Activated naive CD4-positive, alpha-beta T cell treated with anti-CD3 and anti-CD28 coated beads, Interleukin-2, amount 50 U/mL, for 72 hours (primary cell): ENCODE results near the gene DNAH3. TPM values are rescaled to one million over a fixed set of nuclear protein-coding genes. Genes with fewer than 3 reads are reported as not detected.
"Not testable (repeated sequence)": the region's sequence is repeated elsewhere in the genome, so short reads cannot be mapped to it uniquely, and the experiment has no call there.

Experiments used
- ATAC-seq, 2 donors: fragments of 150-1000 bp; cut with Tn5 transposase; 2 replicates each; pipeline ENCODE4 v1.10.0; 2021; ENCODE audit warnings: mild to moderate bottlenecking in 2 of 2, moderate library complexity in 2 of 2
- DNase-seq, 2 donors: peaks; one replicate each; pipeline ENCODE4 v3.0.0; 2021 to 2022; ENCODE audit warnings: low spot score in 2 of 2
- H3K27ac Mint-ChIP-seq, 2 donors: one replicate each; pipeline ENCODE4 v1.8.0; 2022; ENCODE audit warnings: mild to moderate bottlenecking in 2 of 2, mixed read lengths in 2 of 2
- H3K36me3 Mint-ChIP-seq, 2 donors: one replicate each; pipeline ENCODE4 v1.8.0; 2022; ENCODE audit warnings: mixed read lengths in 2 of 2
- H3K9me3 Mint-ChIP-seq, 2 donors: one replicate each; pipeline ENCODE4 v1.8.0; 2022; ENCODE audit warnings: mixed read lengths in 2 of 2
- total RNA-seq, 2 donors: library from RNA; stranded (reverse); gene quantifications; one replicate each; pipeline ENCODE4 v1.2.3, GENCODE V29; 2022

The DNAH3 gene
- total RNA-seq, 2 donors from 2014 or later: not detected

GRCh38 chr16:21156767-21157467 lies 6.3 kb upstream of the DNAH3 start:
- Mint-ChIP-seq H3K27ac (no peak overlapping the region), H3K36me3 (no peaks in the 10 kb centered on the region), H3K9me3 (no peaks in the 10 kb centered on the region)
- ATAC-seq: no peak
- no peak for DNase-seq

DNA sequence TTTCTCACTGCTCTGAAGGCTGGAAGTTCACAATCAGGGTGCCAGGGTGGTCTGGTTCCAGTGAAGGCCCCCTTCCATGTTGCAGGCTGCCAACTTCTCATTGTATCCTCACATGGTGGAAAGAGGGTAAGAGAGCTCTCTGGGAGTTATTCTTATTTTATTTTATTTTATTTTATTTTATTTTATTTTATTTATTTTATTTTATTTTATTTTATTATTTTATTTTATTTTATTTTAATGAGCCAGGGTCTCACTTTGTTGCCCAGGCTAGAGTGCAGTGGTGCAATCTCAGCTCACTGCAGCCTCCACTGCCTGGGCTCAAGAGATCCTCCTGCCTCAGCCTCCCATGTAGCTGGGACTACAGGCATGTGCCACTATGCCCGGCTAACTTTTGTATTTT lies 5.4 kb upstream of the DNAH3 start:
- ATAC-seq, H3K27ac Mint-ChIP-seq, DNase-seq, H3K9me3 Mint-ChIP-seq, H3K36me3 Mint-ChIP-seq: not testable (repeated sequence)

GRCh38 chr16:21153124-21153729 lies 2.6 kb upstream of the DNAH3 start:
- not testable (repeated sequence) for H3K27ac Mint-ChIP-seq, H3K9me3 Mint-ChIP-seq, ATAC-seq, DNase-seq, H3K36me3 Mint-ChIP-seq

- H3K9me3 Mint-ChIP-seq, DNase-seq, H3K36me3 Mint-ChIP-seq, ATAC-seq, H3K27ac Mint-ChIP-seq: not testable (repeated sequence)
Measured at GRCh38 chr16:21152160-21153030, 1.7 kb upstream of the DNAH3 start.

DNA sequence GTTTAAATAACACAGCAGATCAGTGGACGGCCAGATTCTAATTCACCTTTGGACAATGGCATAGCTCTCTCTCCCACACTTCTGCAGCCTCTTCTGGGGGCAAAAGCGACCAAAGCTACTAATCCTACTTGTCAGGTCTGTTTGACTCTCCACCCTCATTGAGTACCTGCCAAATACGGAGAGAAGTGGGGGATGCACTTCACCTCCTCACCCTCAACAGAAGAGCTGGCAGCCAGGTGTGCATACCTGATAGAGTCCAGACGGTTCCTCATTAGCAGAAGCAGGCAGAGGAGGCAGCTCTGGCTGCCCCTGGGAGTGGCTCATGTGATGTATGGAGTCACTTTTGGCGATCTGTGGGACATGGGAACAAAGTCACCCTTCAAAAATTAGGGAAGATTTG lies 4.9 kb downstream of the DNAH3 start:
- no peak overlapping the region for H3K27ac Mint-ChIP-seq
- no peak for DNase-seq
- peaks cover 0 to 4% of the 10 kb centered on the region in 2 donors for H3K9me3 Mint-ChIP-seq
- no peaks in the 10 kb centered on the region for H3K36me3 Mint-ChIP-seq
- no peak for ATAC-seq

GRCh38 chr16:21134053-21134452 lies 16.6 kb downstream of the DNAH3 start:
- Mint-ChIP-seq H3K27ac (no peak overlapping the region), H3K36me3 (no peaks in the 10 kb centered on the region), H3K9me3 (no peaks in the 10 kb centered on the region)
- ATAC-seq (no peak), DNase-seq (no peak)

GRCh38 chr16:21130811-21131210 lies 19.8 kb downstream of the DNAH3 start:
- no peaks in the 10 kb centered on the region for H3K36me3 Mint-ChIP-seq

DNA sequence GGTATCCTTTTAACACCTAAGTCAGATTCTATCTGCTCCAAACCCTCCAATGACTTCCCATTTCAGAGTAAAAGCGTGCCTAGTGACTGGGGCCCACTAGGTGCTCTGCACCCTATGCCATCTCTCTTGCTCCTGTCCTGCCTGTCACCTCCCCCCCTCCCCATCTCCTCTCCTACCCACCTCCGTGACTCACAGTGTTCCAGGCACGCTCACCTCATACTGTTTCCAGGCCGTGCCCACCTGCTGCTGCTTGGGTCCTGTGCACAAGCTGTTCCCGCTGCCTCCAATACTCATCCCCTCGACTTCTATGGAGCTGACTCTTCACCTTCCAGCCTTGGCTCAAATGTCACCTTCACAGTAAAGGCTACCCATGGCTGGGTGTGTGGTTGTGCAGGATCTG lies 21.7 kb downstream of the DNAH3 start:
- no peak overlapping the region for H3K27ac Mint-ChIP-seq
- H3K36me3 Mint-ChIP-seq: no peaks in the 10 kb centered on the region
- no peak for DNase-seq
- no peak for ATAC-seq
- H3K9me3 Mint-ChIP-seq: no peaks in the 10 kb centered on the region

More at GRCh38 chr16:21130811-21131210, 19.8 kb downstream of the DNAH3 start:
- Mint-ChIP-seq H3K27ac (no peak overlapping the region), H3K9me3 (no peaks in the 10 kb centered on the region)
- ATAC-seq (no peak), DNase-seq (no peak)

- Mint-ChIP-seq H3K27ac (no peak overlapping the region), H3K36me3 (no peaks in the 10 kb centered on the region), H3K9me3 (no peaks in the 10 kb centered on the region)
- ATAC-seq (no peak), DNase-seq (no peak)
Measured at GRCh38 chr16:21126518-21126917, 24.1 kb downstream of the DNAH3 start.

DNA sequence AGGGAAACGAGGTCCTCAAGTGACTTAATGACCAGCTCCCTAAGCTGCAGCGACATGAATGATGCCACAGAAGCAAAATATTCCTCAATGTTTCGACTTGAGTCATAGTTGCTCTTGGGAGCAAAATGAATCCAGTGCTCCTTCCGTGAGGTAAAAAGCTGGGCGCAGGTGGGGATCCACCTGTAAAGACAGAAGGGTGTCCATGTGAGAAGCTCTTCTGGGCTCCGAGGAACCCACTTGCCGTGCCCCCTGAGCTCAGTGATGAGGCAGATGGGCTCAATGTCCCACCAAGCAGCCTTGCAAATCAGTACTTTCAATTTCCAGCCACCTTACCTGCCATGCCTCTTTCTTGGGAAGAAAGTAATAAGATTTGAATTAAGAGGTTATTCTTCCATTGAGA lies 25.5 kb downstream of the DNAH3 start:
- Mint-ChIP-seq H3K36me3 (no peaks in the 10 kb centered on the region), H3K27ac (no peak overlapping the region)
- no peak for DNase-seq

DNA sequence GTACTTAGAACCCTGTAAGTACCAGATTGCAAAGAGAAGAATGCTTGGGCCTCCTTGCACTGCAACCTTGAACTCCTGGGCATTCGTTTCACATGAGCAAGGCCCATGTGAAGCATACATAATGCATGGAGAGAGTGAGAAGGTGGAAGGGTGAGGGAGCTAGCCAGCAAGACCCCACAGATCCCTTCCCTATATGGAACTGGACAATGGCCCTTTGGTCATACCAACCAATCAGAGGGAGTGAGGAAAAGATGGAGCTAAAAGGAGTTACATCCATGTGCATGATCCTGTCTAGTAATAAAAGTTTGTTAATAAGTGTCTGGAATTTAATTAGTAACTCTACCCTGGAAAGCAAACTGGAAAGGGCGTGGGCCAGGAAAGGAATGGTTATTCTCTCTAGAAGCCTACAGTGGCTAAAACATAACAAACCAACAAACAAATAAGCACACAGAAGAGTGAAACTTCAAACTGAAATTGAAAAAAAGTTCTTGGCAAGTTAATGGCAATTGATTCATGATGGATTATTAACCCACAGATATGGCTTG lies 29.6 kb downstream of the DNAH3 start:
- ATAC-seq (no peak), DNase-seq (no peak)
- H3K36me3 Mint-ChIP-seq: peaks cover 15 to 20% of the 10 kb centered on the region in 2 donors
- H3K9me3 Mint-ChIP-seq: peaks cover 0 to 10% of the 10 kb centered on the region in 2 donors
- H3K27ac Mint-ChIP-seq: no peak overlapping the region

More for the DNA sequence above, 25.5 kb downstream of the DNAH3 start:
- no peak for ATAC-seq
- no peaks in the 10 kb centered on the region for H3K9me3 Mint-ChIP-seq

- no peak overlapping the region for H3K27ac Mint-ChIP-seq
- H3K9me3 Mint-ChIP-seq: peaks cover 0 to 10% of the 10 kb centered on the region in 2 donors
- no peak for ATAC-seq
- no peak for DNase-seq
- peaks cover 16 to 22% of the 10 kb centered on the region in 2 donors for H3K36me3 Mint-ChIP-seq
Measured at GRCh38 chr16:21117567-21117966, 33.1 kb downstream of the DNAH3 start.

DNA sequence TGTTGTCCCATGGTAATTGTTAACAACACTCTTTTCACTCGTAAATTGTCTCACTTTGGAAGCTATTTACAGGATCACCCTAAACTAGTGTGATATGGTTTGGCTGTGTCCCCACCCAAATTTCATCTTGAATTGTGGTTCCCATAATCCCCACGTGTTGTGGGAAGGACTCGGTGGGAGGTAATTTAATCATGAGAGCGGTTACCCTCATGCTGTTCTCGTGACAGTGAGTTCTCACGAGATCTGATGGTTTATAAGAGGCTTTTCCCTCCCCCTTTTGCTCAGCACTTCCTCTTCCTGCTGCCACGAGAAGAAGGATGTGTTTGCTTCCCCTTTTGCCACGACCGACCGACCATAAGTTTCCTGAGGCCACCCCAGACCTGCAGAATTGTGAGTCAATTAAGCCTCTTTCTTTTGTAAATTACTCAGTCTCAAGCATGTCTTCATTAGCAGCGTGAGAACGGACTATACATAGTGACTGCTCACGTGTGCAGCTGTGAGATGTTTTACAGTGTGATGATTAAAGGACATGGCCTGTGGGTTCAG lies 34.4 kb downstream of the DNAH3 start:
- DNase-seq: peak in 1 of 2 donors; percentile 8
- Mint-ChIP-seq H3K27ac (peak overlapping the region in 1 of 2 donors; percentile 81), H3K36me3 (peaks cover 16 to 22% of the 10 kb centered on the region in 2 donors), H3K9me3 (peaks cover 0 to 10% of the 10 kb centered on the region in 2 donors)
- peak in 1 of 2 donors; percentile 73 for ATAC-seq

GRCh38 chr16:21115551-21115950 lies 35.1 kb downstream of the DNAH3 start:
- not testable (repeated sequence) for H3K27ac Mint-ChIP-seq, ATAC-seq, DNase-seq
- Mint-ChIP-seq H3K36me3 (peaks cover 16 to 22% of the 10 kb centered on the region in 2 donors), H3K9me3 (peaks cover 0 to 10% of the 10 kb centered on the region in 2 donors)

DNA sequence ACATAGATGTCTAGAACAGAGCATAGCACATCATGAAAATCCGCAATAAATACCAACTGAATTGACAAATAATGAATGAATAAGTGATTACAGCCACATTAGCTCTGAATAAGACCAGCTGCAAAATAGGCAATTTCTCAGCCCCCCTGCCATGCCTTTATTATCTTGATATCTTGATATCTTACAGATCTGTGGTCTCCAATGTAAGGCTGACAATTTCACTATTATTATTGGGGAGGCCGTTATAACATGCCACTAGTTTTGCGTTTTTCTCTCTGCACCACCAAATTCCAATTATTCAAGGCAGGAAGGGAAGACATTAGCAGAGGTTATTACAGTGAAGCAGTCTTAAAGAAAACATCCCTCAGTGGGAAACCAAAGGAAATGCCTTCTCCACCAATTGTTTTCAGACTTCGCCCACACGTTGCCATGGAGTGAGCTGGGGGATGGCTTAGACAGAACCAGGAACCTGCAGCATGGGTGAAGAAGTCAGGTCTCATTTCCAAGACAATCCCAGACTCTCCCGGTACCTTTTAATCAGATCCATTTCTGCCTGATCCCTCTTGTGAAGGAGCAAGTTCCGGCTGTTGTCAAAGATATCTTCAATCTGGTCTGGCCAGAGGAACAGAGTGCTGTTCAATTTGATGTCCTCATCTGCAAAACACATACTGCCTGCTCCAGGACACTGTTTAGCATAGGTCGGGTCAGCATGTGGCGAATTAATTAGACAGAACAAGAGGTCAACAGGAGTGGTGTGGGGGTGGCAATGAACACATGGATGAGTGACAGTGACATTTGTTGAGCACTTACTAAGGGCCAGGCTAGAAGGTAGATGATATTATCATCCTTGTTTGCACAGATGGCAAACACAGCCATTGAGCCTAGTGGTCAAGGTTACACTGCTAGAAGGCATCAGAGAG lies 46.4 kb downstream of the DNAH3 start:
- H3K9me3 Mint-ChIP-seq: no peaks in the 10 kb centered on the region
- no peak overlapping the region for H3K27ac Mint-ChIP-seq
- H3K36me3 Mint-ChIP-seq: no peaks in the 10 kb centered on the region
- DNase-seq (no peak), ATAC-seq (no peak)
